Activated CD4-positive, CD25-positive, alpha-beta regulatory T cell treated with anti-CD3 and anti-CD28 coated beads, Interleukin-2, amount 50 U/mL, for 24 hours (primary cell): Measurements from ENCODE around the gene FNDC3B.
A peak's percentile ranks its signal among the peaks of the same experiment; 100 is the strongest.

Experiments
- ATAC-seq, 2 donors: fragments of 150-1000 bp; cut with Tn5 transposase; one replicate each; pipeline ENCODE4 v1.10.0; 2021; ENCODE audit warnings: mild to moderate bottlenecking in 1 of 2, moderate library complexity in 1 of 2

Gene FNDC3B

GRCh38 chr3:172153335-172153861, 114.0 kb downstream of the FNDC3B start:
- peak; percentile 81 to 87 for ATAC-seq

- no peak for ATAC-seq
Measured at GRCh38 chr3:172154768-172155664, 115.6 kb downstream of the FNDC3B start.

- no peak for ATAC-seq
Measured at GRCh38 chr3:172155897-172156585, 116.7 kb downstream of the FNDC3B start.

- no peak for ATAC-seq
Measured at GRCh38 chr3:172156586-172156955, 117.2 kb downstream of the FNDC3B start.

- no peak for ATAC-seq
Measured at GRCh38 chr3:172157564-172158258, 118.3 kb downstream of the FNDC3B start.

GRCh38 chr3:172158741-172159140, 119.4 kb downstream of the FNDC3B start:
- no peak for ATAC-seq

- no peak for ATAC-seq
Measured at GRCh38 chr3:172159376-172159775, 120.0 kb downstream of the FNDC3B start.

DNA sequence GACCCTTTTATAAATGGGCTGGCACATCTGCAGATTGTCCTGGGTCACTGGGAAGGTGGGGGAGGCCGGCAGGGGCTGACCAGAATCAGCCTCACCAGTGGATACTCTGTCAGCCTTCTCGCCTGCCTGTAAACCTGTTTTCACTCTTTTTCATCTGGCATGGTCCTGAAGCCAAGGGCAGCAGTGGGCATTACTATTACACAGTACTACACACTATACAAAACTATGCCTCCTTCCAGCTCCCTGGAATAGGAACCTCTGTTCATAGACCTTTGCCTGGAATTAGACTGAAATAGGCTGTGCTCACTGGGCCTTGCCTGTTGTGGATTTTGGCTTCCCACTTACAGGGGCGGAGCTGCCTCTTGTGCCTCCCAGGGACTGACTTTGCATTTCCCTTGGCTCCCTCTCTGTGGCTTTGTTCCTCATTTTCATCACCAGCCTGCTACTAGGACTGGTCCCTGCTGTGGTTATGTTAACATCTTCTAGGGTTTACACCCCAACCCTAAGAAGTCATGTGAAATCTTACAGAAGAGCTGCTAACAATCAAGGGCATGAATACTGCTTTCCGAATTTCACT, 120.7 kb downstream of the FNDC3B start:
- no peak for ATAC-seq

- no peak for ATAC-seq
Measured at GRCh38 chr3:172161133-172161789, 121.9 kb downstream of the FNDC3B start.

DNA sequence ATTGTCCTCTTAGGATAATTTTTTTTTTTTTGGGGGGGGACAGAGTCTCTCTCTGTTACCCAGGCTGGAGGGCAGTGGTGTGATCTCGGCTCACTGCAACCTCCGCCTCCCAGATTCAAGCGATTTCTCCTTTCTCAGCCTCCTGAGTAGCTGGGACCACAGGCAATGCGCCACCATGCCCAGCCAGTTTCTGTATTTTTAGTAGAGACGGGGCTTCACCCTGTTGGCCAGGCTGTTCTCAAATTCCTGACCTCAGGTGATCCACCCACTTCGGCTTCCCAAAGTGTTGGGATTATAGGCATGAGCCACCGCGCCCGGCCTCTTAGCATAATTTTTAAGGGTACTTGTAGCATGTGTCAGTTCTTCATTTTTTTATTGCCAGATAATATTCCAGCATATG, 122.6 kb downstream of the FNDC3B start:
- ATAC-seq, result no peak

DNA sequence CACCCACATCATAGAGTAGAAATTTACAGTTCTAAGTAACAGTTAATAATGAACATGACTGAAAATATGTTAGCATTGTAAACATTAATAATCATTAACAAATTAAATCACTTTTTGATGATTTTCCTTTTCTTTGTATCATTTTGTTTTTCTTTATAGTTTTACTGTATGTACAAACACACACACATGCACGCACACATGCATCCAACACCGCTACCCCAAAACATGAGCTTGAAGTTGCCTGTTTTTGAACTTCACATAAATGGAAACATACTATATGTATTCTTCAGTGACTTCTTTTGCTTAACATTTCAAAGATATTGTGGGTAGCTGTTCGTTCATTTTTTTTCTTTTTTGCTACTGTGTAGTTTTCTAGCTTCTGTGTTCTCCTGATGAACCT, 123.9 kb downstream of the FNDC3B start:
- ATAC-seq, result no peak

GRCh38 chr3:172164620-172165362, 125.4 kb downstream of the FNDC3B start:
- no peak for ATAC-seq

DNA sequence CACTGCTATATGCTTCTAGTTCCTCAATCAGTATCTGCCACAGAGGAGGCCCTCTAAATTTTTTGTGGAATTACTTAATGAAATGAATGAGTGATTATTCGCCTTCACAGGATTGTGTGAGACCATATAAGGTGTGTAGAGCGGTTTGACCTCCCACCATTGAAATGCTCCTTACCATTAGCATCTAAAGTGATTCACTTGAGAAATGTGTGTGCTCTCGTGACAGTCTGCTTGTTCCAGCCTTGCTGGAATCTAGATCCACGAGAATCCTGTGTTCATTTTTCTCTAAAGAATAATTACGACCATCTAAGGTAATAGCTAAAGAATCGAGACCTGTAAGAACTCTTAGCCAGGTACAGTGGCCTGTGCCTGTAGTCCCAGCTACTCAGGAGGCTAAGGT, 126.9 kb downstream of the FNDC3B start:
- no peak for ATAC-seq

GRCh38 chr3:172166890-172167289, 127.5 kb downstream of the FNDC3B start:
- no peak for ATAC-seq

GRCh38 chr3:172167892-172168648, 128.7 kb downstream of the FNDC3B start:
- no peak for ATAC-seq

DNA sequence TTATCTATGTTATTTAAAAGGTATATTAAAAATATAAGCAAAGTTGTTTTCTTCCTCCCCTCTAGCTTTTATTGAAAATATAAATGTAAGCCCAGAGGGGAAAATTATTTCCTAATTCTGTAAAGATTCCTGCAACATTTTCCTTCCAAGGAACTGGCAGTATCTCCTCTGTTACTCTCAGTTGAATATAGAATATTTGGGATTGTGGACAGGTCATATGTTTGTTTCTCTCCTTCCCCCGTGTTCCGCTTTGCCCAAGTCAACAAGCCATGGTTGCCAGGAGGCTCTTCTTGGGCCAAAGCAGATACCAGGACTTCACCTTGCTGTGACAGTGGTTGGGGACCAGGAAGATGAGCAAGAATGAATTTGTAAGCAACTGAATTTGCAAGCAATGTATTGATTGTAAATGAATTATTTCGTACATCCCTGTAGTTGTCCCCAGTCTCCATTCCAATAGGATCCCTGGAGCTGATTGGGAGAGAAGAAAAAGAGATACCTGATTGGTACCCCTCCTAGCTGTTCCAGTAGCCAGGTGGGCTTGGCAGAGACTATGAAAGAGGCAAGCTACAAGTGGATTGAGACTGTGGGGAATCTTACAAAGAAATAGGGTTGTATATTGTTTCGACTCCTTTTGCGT, 130.8 kb downstream of the FNDC3B start:
- no peak for ATAC-seq

- no peak for ATAC-seq
Measured at GRCh38 chr3:172170841-172171240, 131.5 kb downstream of the FNDC3B start.

DNA sequence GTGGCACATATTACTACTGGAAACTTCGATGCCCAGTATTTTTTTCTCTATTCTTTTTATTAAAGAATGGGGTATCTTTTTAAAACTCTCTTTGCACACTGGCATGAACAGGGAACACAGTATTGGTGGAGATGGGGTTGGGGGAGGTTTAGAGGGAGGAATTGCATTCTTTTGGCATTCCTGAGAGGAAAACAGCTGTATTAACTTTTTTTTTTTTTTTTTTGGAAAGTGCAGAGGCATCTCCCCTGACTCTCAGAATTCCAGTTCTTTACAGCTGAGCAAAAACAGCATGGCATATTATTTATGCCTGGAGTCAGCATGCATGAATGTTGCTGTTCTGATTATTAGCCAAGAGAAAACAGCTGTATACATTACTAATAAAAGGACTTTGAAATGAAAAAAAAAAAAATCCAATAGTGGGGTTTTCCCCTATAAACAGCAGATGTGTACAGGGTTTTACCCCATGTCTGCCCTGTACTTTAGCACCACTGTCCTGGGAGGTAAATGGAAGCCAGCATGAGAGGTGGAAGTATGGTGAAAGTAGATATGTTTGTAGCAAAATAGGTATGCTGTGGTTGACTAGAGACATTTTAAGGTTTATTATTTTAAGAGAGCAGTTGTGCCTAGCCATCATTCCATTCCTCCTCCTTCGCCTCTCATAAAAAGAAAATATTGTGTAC, 132.2 kb downstream of the FNDC3B start:
- ATAC-seq, result no peak
